Parathyroid adenoma (tissue), 2 donors: ENCODE data around the gene TXN.

Source experiments
- H2AFZ ChIP-seq: fragments of 300-600 bp; sonication (generic); one replicate; pipeline ENCODE4 v1.7.0; 2017; ENCODE audit warnings: antibody characterized with exemption, mild to moderate bottlenecking
- H3K27ac ChIP-seq: fragments of 300-600 bp; sonication (generic); one replicate; pipeline ENCODE4 v1.7.0; 2017
- H3K27me3 ChIP-seq: fragments of 300-600 bp; sonication (generic); one replicate; pipeline ENCODE4 v1.7.0; 2017; ENCODE audit warnings: low read length; ENCODE audit not compliant: control insufficient read depth, insufficient read depth
- H3K36me3 ChIP-seq: fragments of 300-600 bp; sonication (generic); one replicate; pipeline ENCODE4 v1.7.0; 2017; ENCODE audit warnings: low read length; ENCODE audit not compliant: control insufficient read depth, insufficient read depth
- H3K4me1 ChIP-seq: fragments of 300-600 bp; sonication (generic); one replicate; pipeline ENCODE4 v1.7.0; 2017; ENCODE audit warnings: control low read depth
- H3K4me2 ChIP-seq: fragments of 300-600 bp; sonication (generic); one replicate; pipeline ENCODE4 v1.7.0; 2017; ENCODE audit warnings: low read length
- H3K4me3 ChIP-seq: fragments of 300-600 bp; sonication (generic); one replicate; pipeline ENCODE4 v1.7.0; 2017; ENCODE audit warnings: low read depth, low read length
- H3K79me2 ChIP-seq: fragments of 300-600 bp; sonication (generic); one replicate; pipeline ENCODE4 v1.7.0; 2017; ENCODE audit warnings: control low read depth
- H3K9ac ChIP-seq: fragments of 300-600 bp; sonication (generic); one replicate; pipeline ENCODE4 v1.7.0; 2017; ENCODE audit warnings: mild to moderate bottlenecking
- H3K9me3 ChIP-seq: fragments of 300-600 bp; sonication (generic); one replicate; pipeline ENCODE4 v1.7.0; 2017; ENCODE audit warnings: low read length; ENCODE audit not compliant: control insufficient read depth
- TF ChIP-seq, protein P1 (sequence below): fragments of 300-600 bp; sonication (generic); IDR thresholded peaks from one replicate; pipeline ENCODE4 v1.7.0; 2017; ENCODE audit warnings: antibody characterized with exemption, mild to moderate bottlenecking
- donor health status: primary hyperparathyroidism.

Gene TXN

DNA sequence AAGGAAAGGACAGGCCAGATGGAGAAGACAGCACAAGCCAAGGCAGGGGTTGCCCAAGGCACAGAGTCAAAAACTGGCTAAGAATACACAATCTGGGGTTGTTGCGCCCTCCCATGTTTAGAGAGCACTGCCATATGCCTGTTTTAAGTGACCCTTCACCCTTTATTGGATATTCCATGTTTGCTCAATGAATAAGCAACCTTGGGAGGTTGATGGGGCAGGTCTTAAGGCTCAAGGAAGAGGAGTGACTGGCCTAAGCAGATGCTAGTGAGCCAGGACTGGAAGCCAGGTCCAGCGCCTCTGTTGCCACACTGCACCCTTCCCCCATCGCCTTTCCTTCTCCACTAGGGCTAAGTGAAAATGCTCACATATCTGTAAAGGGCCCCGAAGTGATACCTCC is 6.7 kb downstream of the TXN start:
- Histone ChIP-seq H3K4me1 (no peaks in the 10 kb centered on the region), H3K36me3 (no peaks in the 10 kb centered on the region), H3K4me2 (no peak overlapping the region), H3K79me2 (no peaks in the 10 kb centered on the region), H3K9me3 (no peaks in the 10 kb centered on the region), H3K27ac (no peak overlapping the region), H2AFZ (no peak overlapping the region), H3K4me3 (no peak overlapping the region), H3K9ac (no peak overlapping the region), H3K27me3 (no peaks in the 10 kb centered on the region)
- TF ChIP-seq, protein P1, sequence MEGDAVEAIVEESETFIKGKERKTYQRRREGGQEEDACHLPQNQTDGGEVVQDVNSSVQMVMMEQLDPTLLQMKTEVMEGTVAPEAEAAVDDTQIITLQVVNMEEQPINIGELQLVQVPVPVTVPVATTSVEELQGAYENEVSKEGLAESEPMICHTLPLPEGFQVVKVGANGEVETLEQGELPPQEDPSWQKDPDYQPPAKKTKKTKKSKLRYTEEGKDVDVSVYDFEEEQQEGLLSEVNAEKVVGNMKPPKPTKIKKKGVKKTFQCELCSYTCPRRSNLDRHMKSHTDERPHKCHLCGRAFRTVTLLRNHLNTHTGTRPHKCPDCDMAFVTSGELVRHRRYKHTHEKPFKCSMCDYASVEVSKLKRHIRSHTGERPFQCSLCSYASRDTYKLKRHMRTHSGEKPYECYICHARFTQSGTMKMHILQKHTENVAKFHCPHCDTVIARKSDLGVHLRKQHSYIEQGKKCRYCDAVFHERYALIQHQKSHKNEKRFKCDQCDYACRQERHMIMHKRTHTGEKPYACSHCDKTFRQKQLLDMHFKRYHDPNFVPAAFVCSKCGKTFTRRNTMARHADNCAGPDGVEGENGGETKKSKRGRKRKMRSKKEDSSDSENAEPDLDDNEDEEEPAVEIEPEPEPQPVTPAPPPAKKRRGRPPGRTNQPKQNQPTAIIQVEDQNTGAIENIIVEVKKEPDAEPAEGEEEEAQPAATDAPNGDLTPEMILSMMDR = no peak

DNA sequence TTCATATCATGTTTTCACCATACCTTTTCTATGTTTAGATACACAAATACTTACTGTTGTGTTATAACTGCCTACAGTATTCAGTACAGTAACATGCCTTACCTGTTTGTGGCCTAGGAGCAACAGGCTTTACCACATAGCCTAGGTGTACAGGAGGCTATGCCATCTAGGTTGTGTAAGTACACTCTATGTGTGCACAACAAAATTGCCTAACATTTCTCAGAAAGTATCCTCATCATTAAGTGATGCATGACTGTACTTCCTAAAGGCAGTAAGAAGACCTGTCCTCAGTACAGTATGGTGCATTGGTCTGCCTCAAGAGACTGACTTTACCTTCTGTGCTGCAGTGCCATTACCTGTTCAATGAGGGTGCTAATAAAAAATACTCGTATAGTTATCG is 7.9 kb downstream of the TXN start:
- TF ChIP-seq, protein P1 = no peak
- H3K4me1 ChIP-seq = no peaks in the 10 kb centered on the region
- no peak overlapping the region for H3K4me3 ChIP-seq
- H3K4me2 ChIP-seq = no peak overlapping the region
- H3K27me3 ChIP-seq = no peaks in the 10 kb centered on the region
- H3K9me3 ChIP-seq = no peaks in the 10 kb centered on the region
- no peak overlapping the region for H2AFZ ChIP-seq
- no peaks in the 10 kb centered on the region for H3K79me2 ChIP-seq
- H3K9ac ChIP-seq = no peak overlapping the region
- no peak overlapping the region for H3K27ac ChIP-seq
- H3K36me3 ChIP-seq = no peaks in the 10 kb centered on the region

DNA sequence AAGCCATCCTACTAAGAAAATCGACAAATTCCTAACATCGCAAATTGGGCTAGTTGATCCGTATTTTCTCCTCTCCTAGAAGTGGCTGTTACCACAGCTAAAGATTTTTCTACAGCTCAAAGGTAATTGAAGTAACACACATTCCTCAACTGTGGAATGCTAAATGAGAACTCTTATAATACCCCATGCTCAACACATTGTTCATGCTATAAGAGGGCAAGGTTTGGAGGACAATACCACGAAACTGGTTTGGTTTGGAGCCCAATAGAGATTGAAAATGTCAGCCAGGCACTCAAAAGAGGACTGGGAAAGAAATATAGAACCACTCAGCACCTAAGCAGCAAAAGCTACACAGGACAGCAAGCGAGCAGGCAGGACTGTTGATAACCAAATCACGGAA is 10.1 kb downstream of the TXN start:
- Histone ChIP-seq H3K4me3 (no peak overlapping the region), H2AFZ (no peak overlapping the region), H3K79me2 (no peaks in the 10 kb centered on the region), H3K9ac (no peak overlapping the region), H3K4me2 (no peak overlapping the region), H3K27ac (no peak overlapping the region), H3K4me1 (no peaks in the 10 kb centered on the region), H3K36me3 (no peaks in the 10 kb centered on the region), H3K9me3 (no peaks in the 10 kb centered on the region), H3K27me3 (no peaks in the 10 kb centered on the region)
- TF ChIP-seq, protein P1 = no peak

DNA sequence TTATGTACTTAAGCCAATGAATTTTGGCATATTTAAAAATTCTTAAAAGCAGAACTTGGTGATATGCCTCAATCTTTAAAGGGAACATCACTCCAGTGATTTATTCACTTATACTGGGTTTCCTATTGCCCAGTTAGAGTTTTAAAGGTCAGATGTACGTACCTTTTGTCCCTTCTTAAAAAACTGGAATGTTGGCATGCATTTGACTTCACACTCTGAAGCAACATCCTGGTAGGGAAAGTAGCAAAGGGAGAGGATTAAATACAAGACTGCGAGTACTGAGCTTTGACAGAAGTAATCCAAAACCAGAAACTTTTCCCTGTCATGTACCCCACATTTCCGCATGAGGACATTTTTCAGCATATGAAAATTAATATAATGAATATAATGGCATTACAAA is 11.7 kb downstream of the TXN start:
- Histone ChIP-seq H3K27ac (no peak overlapping the region), H3K9me3 (no peaks in the 10 kb centered on the region), H3K4me3 (no peak overlapping the region), H3K9ac (no peak overlapping the region), H2AFZ (no peak overlapping the region), H3K79me2 (no peaks in the 10 kb centered on the region), H3K4me1 (no peaks in the 10 kb centered on the region), H3K27me3 (no peaks in the 10 kb centered on the region), H3K4me2 (no peak overlapping the region), H3K36me3 (no peaks in the 10 kb centered on the region)
- TF ChIP-seq, protein P1 = no peak

DNA sequence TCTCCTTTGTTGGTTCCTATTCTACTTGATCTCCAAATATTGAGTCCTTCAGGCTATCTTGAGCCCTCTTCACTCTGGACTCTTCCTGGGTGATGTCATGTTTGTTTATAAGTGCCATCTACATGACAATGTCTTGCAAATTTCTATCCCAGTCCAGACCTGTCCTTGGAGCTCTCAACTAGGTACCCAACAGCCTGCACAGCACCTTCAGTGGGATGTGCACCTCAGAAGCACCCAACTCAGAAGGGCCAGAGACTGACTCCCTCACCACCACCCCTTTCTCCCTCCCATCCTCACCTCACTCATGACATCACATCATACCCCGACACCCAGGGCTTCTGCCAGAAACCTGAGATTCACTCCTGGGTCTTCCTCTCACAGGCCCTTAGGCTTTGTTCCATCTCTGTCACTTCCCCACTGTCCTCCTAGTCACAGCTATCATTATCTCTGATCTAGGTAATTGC is 14.4 kb downstream of the TXN start:
- Histone ChIP-seq H3K36me3 (no peaks in the 10 kb centered on the region), H3K4me3 (no peak overlapping the region), H2AFZ (no peak overlapping the region), H3K27me3 (no peaks in the 10 kb centered on the region), H3K9ac (no peak overlapping the region), H3K79me2 (no peaks in the 10 kb centered on the region), H3K27ac (no peak overlapping the region), H3K9me3 (no peaks in the 10 kb centered on the region), H3K4me2 (no peak overlapping the region), H3K4me1 (no peaks in the 10 kb centered on the region)
- TF ChIP-seq, protein P1 = no peak
